Omental fat pad (tissue), 4 donors: ENCODE measurements around the gene PVR. TPM values are rescaled to one million over a fixed set of nuclear protein-coding genes. Genes with fewer than 3 reads are reported as not detected.
A peak's percentile ranks its signal among the peaks of the same experiment; 100 is the strongest.

Experiments
- ATAC-seq: fragments of 150-250 bp; one replicate; pipeline ENCODE4 v1.9.1; 2016; ENCODE audit warnings: mild to moderate bottlenecking, moderate library complexity; ENCODE audit not compliant: low FRiP score
- DNase-seq: peaks from one replicate; pipeline ENCODE4 v3.0.0-alpha.2; 2019; ENCODE audit warnings: low spot score
- total RNA-seq, 4 donors: library from RNA; depleted of rRNA; stranded (reverse); fragments of >200 nt; gene quantifications; one replicate each; pipeline ENCODE4 v1.1.0, GENCODE V29; 2016
- TF ChIP-seq, protein P1 (sequence below), 3 donors: fragments of 450-650 bp; IDR thresholded peaks; one replicate each; pipeline ENCODE4 v1.5.1; 2016 to 2017; ENCODE audit warnings: antibody characterized with exemption in 3 of 3, mild to moderate bottlenecking in 3 of 3, moderate library complexity in 2 of 3

Gene PVR
- total RNA-seq, 4 donors from 2014 or later, result 17.0 to 93.9 (median 28.6) TPM

DNA sequence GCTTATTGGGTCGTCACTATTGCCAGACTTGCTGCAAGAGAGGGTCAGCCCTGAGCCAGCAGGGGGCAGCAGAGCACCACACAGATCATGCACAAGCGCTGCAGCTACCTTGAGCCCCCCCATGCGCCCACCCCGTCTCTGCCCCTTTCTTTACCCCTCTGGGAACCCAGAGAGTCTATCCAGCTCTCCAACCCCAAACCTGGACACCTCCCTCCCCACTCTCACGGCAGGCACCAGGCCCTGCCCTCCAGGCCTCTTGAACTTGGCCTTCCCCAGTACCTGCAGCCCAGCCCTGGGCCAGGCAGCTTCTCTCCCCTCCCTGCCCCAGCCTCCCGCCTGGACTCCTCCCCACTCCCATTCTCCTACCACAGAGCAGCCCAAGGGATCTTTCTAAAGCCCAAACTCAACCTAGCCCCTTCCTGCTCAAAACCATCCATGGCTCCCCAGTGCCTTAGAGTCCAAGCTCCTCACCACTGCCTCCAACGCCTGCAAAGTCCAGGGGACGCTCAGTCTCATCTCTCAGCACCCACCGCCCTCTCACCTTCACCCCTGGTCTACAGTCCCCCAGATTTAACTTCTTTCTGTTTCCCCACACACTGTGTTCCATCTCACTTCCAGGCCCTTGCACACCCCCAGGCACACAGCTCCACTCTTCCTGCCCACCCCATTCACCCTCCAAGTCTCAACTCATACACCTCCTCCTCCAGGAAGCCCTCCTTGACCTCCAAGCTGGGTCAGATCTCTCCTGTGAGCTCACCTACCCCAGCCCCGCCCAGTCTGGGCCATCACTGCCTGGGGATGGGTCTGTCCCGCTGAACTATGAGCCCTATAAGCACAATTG, 45.8 kb downstream of the PVR start:
- ATAC-seq, result peak; percentile 57
- peak; percentile 78 for DNase-seq
- TF ChIP-seq, protein P1, sequence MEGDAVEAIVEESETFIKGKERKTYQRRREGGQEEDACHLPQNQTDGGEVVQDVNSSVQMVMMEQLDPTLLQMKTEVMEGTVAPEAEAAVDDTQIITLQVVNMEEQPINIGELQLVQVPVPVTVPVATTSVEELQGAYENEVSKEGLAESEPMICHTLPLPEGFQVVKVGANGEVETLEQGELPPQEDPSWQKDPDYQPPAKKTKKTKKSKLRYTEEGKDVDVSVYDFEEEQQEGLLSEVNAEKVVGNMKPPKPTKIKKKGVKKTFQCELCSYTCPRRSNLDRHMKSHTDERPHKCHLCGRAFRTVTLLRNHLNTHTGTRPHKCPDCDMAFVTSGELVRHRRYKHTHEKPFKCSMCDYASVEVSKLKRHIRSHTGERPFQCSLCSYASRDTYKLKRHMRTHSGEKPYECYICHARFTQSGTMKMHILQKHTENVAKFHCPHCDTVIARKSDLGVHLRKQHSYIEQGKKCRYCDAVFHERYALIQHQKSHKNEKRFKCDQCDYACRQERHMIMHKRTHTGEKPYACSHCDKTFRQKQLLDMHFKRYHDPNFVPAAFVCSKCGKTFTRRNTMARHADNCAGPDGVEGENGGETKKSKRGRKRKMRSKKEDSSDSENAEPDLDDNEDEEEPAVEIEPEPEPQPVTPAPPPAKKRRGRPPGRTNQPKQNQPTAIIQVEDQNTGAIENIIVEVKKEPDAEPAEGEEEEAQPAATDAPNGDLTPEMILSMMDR (IDR thresholded peaks at IDR 0.05), result peak in 1 of 3 donors; percentile 87

- ATAC-seq (no peak), DNase-seq (no peak)
- TF ChIP-seq, protein P1 (IDR thresholded peaks at IDR 0.05), result no peak
Measured at GRCh38 chr19:44690131-44690440, 46.4 kb downstream of the PVR start.

- ATAC-seq, result no peak
- no peak for DNase-seq
- TF ChIP-seq, protein P1 (IDR thresholded peaks at IDR 0.05), result no peak
Measured at GRCh38 chr19:44692379-44692721, 48.6 kb downstream of the PVR start.

DNA sequence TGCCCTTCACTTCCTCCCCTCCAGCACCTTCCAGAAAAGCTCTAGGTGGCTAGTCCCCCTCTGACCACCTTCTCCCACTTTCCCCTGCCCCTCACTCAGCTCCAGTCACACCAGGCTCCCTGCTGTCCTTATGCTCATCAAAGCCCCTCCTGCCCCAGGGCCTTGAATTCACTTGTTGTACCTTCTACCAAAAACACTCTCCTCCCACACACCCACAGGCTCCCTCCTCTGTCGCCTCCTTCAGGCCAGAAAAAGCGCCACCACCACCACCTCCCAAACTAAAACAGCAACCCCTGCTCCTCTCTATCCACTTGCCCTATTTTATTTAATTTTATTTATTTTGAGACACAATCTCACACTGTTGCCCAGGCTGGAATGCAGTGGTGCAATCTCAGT, 50.5 kb downstream of the PVR start:
- TF ChIP-seq, protein P1 (IDR thresholded peaks at IDR 0.05), result no peak
- ATAC-seq (no peak), DNase-seq (no peak)

- TF ChIP-seq, protein P1 (IDR thresholded peaks at IDR 0.05), result no peak
- DNase-seq (no peak), ATAC-seq (no peak)
Measured at GRCh38 chr19:44696939-44697669, 53.4 kb downstream of the PVR start.

- TF ChIP-seq, protein P1 (IDR thresholded peaks at IDR 0.05), result no peak
- ATAC-seq, result no peak
- DNase-seq, result no peak
Measured at GRCh38 chr19:44697670-44698034, 53.9 kb downstream of the PVR start.
